IMR-90 (cell line): Measurements from ENCODE around the gene CLCN5. TPM values are rescaled to one million over a fixed set of nuclear protein-coding genes. Genes with fewer than 3 reads are reported as not detected.

Experiments used
- ATAC-seq: fragments of 200-7000 bp; cut with Tn5 transposase; 2 replicates; pipeline ENCODE4 v1.9.1; 2020; ENCODE audit warnings: low read depth, mild to moderate bottlenecking, moderate library complexity
- BruUV-seq: library from RNA; stranded (reverse); fragments of 400-500 nt; replicated peaks from 2 replicates; lab custom pipeline; 2021; lab: Mats Ljungman, UMichigan
- CTCF ChIA-PET: fragments of 300-600 bp; formaldehyde crosslinking; extraction: SDS; loops from one replicate; lab custom pipeline; 2021; ENCODE audit warnings: antibody characterized with exemption; lab: Yijun Ruan, JAX
- POLR2A ChIA-PET: fragments of 300-600 bp; sonication (Branson Sonifier 250); formaldehyde crosslinking; loops from one replicate; lab custom pipeline; 2022; ENCODE audit warnings: antibody characterized with exemption; ENCODE audit not compliant: unreplicated experiment; lab: Charles Lee
- DNase-seq: peaks from one replicate; pipeline ENCODE4 v3.0.0; 2013
- H2AFZ ChIP-seq: replicated peaks from 2 replicates; pipeline ENCODE3; 2013; ENCODE audit warnings: low read length, mild to moderate bottlenecking; ENCODE audit not compliant: poor library complexity
- H2AK5ac ChIP-seq: 2 replicates; pipeline ENCODE4 v1.6.1; 2013; ENCODE audit warnings: low read depth, low read length, inconsistent platforms
- H2AK9ac ChIP-seq: replicated peaks from 2 replicates; pipeline ENCODE3; 2013; ENCODE audit warnings: mild to moderate bottlenecking, low read depth, low read length, moderate library complexity; ENCODE audit not compliant: poor library complexity
- H2BK120ac ChIP-seq: 2 replicates; pipeline ENCODE4 v1.6.1; 2013; ENCODE audit warnings: low read depth, low read length, inconsistent platforms
- H2BK15ac ChIP-seq: 3 replicates; pipeline ENCODE4 v1.6.1; 2013; ENCODE audit warnings: low read depth, low read length, inconsistent platforms
- H2BK20ac ChIP-seq: 2 replicates; pipeline ENCODE4 v1.6.1; 2013; ENCODE audit warnings: low read depth, mild to moderate bottlenecking, inconsistent platforms, low read length, moderate library complexity
- H2BK5ac ChIP-seq: 2 replicates; pipeline ENCODE4 v1.6.1; 2013; ENCODE audit warnings: mild to moderate bottlenecking, low read depth, low read length, inconsistent platforms; ENCODE audit not compliant: poor library complexity, severe bottlenecking
- H3K14ac ChIP-seq: replicated peaks from 2 replicates; pipeline ENCODE4 v1.6.1; 2013; ENCODE audit warnings: low read depth, low read length, inconsistent platforms
- H3K18ac ChIP-seq: 2 replicates; pipeline ENCODE4 v1.6.1; 2013; ENCODE audit warnings: low read depth, low read length, control low read depth
- H3K23ac ChIP-seq: 2 replicates; pipeline ENCODE4 v1.6.1; 2013; ENCODE audit warnings: low read depth, low read length, inconsistent platforms
- H3K27ac ChIP-seq: 2 replicates; pipeline ENCODE4 v1.5.1; 2013; ENCODE audit warnings: mild to moderate bottlenecking, control low read depth, low read length; ENCODE audit not compliant: insufficient read depth
- H3K27me3 ChIP-seq: 2 replicates; pipeline ENCODE4 v1.6.1; 2013; ENCODE audit warnings: low read length; ENCODE audit not compliant: control insufficient read depth, insufficient read depth
- H3K36me3 ChIP-seq: 2 replicates; pipeline ENCODE4 v1.6.1; 2013; ENCODE audit warnings: low read length, mixed read lengths; ENCODE audit not compliant: control insufficient read depth, insufficient read depth
- H3K4ac ChIP-seq: 2 replicates; pipeline ENCODE4 v1.6.1; 2013; ENCODE audit warnings: low read depth, low read length, inconsistent platforms
- H3K4me1 ChIP-seq: 2 replicates; pipeline ENCODE4 v1.6.1; 2013; ENCODE audit warnings: low read length, mixed read lengths; ENCODE audit not compliant: control insufficient read depth, insufficient read depth
- H3K4me2 ChIP-seq: 2 replicates; pipeline ENCODE4 v1.6.1; 2013; ENCODE audit warnings: low read depth, mild to moderate bottlenecking, control low read depth, low read length, moderate library complexity
- H3K4me3 ChIP-seq: 2 replicates; pipeline ENCODE4 v1.5.1; 2013; ENCODE audit warnings: low read depth, mild to moderate bottlenecking, control low read depth, low read length, moderate library complexity; ENCODE audit not compliant: insufficient read depth
- H3K56ac ChIP-seq: 2 replicates; pipeline ENCODE4 v1.6.1; 2013; ENCODE audit warnings: low read length, inconsistent platforms; ENCODE audit not compliant: insufficient read depth; ENCODE audit errors: extremely low read depth
- H3K79me1 ChIP-seq, 2 experiments: 2 replicates each; pipeline ENCODE4 v1.6.1; 2013; ENCODE audit warnings: low read length in 2 of 2, inconsistent platforms in 1 of 2, low read depth in 1 of 2
- H3K9ac ChIP-seq: 2 replicates; pipeline ENCODE4 v1.6.1; 2013; ENCODE audit warnings: low read depth, low read length, control low read depth
- H3K9me1 ChIP-seq: 2 replicates; pipeline ENCODE4 v1.6.1; 2013; ENCODE audit warnings: low read length, inconsistent platforms; ENCODE audit not compliant: insufficient read depth
- H3K9me3 ChIP-seq: 2 replicates; pipeline ENCODE4 v1.6.1; 2013; ENCODE audit warnings: low read length; ENCODE audit not compliant: control insufficient read depth, insufficient read depth
- H4K20me1 ChIP-seq: 2 replicates; pipeline ENCODE4 v1.6.1; 2013; ENCODE audit warnings: low read length, inconsistent platforms; ENCODE audit not compliant: insufficient read depth
- H4K5ac ChIP-seq: 2 replicates; pipeline ENCODE4 v1.6.1; 2013; ENCODE audit warnings: mild to moderate bottlenecking, low read depth, low read length, control low read depth
- H4K8ac ChIP-seq, 2 experiments: 2 replicates each; pipeline ENCODE4 v1.6.1; 2013; ENCODE audit warnings: low read depth in 2 of 2, low read length in 2 of 2, control low read depth in 1 of 2, inconsistent platforms in 1 of 2
- H4K91ac ChIP-seq: 2 replicates; pipeline ENCODE4 v1.6.1; 2013; ENCODE audit warnings: low read depth, low read length, inconsistent platforms; ENCODE audit not compliant: insufficient read depth
- CEBPB ChIP-seq: IDR thresholded peaks from 2 replicates; pipeline ENCODE4 v1.6.1; 2012; ENCODE audit warnings: low read depth, low read length, improper control_type of control experiment
- MAFK ChIP-seq: IDR thresholded peaks from 2 replicates; pipeline ENCODE4 v1.6.1; 2012; ENCODE audit warnings: low read depth, low read length, improper control_type of control experiment
- MXI1 ChIP-seq: IDR thresholded peaks from 2 replicates; pipeline ENCODE4 v1.6.1; 2012; ENCODE audit warnings: low read depth, mild to moderate bottlenecking, low read length, moderate library complexity, borderline replicate concordance
- WGBS, 2 experiments: methylation state at CpG; one replicate each; pipeline versions ENCODE4 v1.1.5 to v1.1.7; 2013; ENCODE audit warnings: missing lambda C conversion rate in 2 of 2; ENCODE audit not compliant: insufficient read length in 1 of 2; ENCODE audit errors: extremely low coverage in 2 of 2; 5-methylcytosine and 5-hydroxymethylcytosine counted together
- dilution Hi-C: fragments of 300-500 bp; cut with HindIII; formaldehyde crosslinking; loops from one replicate; pipeline ENCODE4 v1.14.3; 2018; ENCODE audit warnings: low sequenced_read_pairs; ENCODE audit not compliant: unreplicated experiment
- in situ Hi-C: fragments of 300-500 bp; cut with MboI; formaldehyde crosslinking; loops from 3 replicates; pipeline ENCODE4 v1.14.3; 2019; ENCODE audit warnings: low sequenced_read_pairs, inconsistent platforms, mixed read lengths
- intact Hi-C: fragments of 100-400 bp; cut with micrococcal nuclease; formaldehyde crosslinking; loops from 2 replicates; pipeline ENCODE4 v1.10.0; 2022
- polyA plus RNA-seq, 3 experiments: library from polyadenylated mRNA; depleted of rRNA; stranded (reverse); fragments of >200 nt; gene quantifications; 2 replicates each; pipeline ENCODE4 v1.2.3, GENCODE V29; 2012; ENCODE audit warnings: low replicate concordance in 1 of 3
- total RNA-seq: library from RNA; depleted of rRNA; stranded (reverse); fragments of >200 nt; gene quantifications from 2 replicates; pipeline ENCODE4 v1.2.3, GENCODE V29; 2012

CLCN5 gene
- total and polyA plus RNA-seq, 2 of the 4 experiments (the other 2 are of a cell fraction), result 1.4 to 5.9 TPM

DNA sequence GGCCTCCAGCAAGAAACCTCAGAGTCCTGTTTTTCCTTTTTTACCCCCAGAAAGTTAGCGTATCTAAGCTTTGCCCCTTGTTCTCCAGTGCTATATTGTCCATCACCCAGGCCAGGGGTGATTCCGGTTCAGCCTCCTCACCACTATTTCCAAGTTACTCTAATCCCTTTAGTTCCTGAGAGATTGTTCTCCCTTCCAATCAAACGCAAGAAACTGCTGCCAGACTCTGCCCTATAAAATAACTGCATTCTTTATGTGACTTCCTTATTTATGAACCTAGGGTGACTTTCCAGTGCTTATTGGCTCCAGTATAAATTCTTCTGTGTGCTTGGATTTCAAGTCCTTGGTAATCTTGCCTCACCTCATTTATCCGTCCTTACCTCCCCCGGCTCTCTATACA lies 65.7 kb downstream of the CLCN5 start:
- intact Hi-C loops, result no loop called here
- ATAC-seq, result no peak

More for the DNA sequence above, 65.7 kb downstream of the CLCN5 start:
- H3K36me3 ChIP-seq, result no peaks in the 10 kb centered on the region
- no peak overlapping the region for H2BK20ac ChIP-seq
- H3K4me1 ChIP-seq, result no peaks in the 10 kb centered on the region
- no peak overlapping the region for H3K56ac ChIP-seq
- in situ Hi-C loops (no loop called here), dilution Hi-C loops (no loop called here)
- H3K4me2 ChIP-seq, result no peak overlapping the region
- peaks cover 2% of the 10 kb centered on the region; the same call in 1 of the 2 replicates for H3K27me3 ChIP-seq
- no peak for DNase-seq
- no peak overlapping the region for H2BK5ac ChIP-seq
- H3K9me1 ChIP-seq, result no peaks in the 10 kb centered on the region
- H3K23ac ChIP-seq, result no peak overlapping the region
- no peak overlapping the region for H4K5ac ChIP-seq
- no peaks in the 10 kb centered on the region for H3K9me3 ChIP-seq
- H2AK5ac ChIP-seq, result no peak overlapping the region
- CTCF ChIA-PET, result no interaction called here
- no peak overlapping the region for H2AFZ ChIP-seq
- H2AK9ac ChIP-seq, result no peak overlapping the region
- H4K20me1 ChIP-seq, result no peaks in the 10 kb centered on the region
- no peak overlapping the region for H3K14ac ChIP-seq
- no peak overlapping the region for H2BK120ac ChIP-seq
- no peak for TF ChIP-seq MXI1
- TF ChIP-seq CEBPB, result no peak
- TF ChIP-seq MAFK, result no peak
- H3K4me3 ChIP-seq, result no peak overlapping the region
- H2BK15ac ChIP-seq, result no peak overlapping the region
- no peak overlapping the region for H4K91ac ChIP-seq
- no peak overlapping the region for H3K9ac ChIP-seq
- no peak overlapping the region for H4K8ac ChIP-seq
- WGBS, 2 experiments, result 43% methylated on average over 2 of the region's 5 CpGs; no CpG with 5 or more reads in 1 of the 2 experiments
- no peaks in the 10 kb centered on the region for H3K79me1 ChIP-seq
- H3K27ac ChIP-seq, result no peak overlapping the region
- no peak overlapping the region for H3K18ac ChIP-seq
- no peak overlapping the region for H3K4ac ChIP-seq
- POLR2A ChIA-PET, result no interaction called here
- BruUV-seq, result no TSS peak
